ENCODE results near the gene COL6A5.

COL6A5 gene

DNA sequence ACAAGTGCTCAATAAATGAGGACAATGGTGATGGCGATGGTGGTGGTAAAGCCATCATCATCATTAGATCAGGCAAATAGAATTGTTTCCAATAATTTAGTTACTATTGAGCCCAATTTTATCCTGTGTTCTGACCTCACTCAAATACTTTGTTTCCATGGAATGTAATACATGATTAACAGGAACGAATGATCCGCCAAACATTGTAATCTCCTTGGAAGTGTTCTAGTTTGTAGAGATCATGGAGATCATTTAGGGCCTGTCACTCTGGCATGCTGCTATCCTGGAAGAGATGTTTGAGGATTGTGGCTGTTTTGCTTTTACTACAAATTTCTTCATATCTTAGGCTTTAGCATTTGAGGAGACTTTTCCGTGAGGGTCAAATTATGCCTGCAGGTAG, 174.3 kb downstream of the COL6A5 start:
- no peak for DNase-seq (ENCODE audit: low read depth)

DNA sequence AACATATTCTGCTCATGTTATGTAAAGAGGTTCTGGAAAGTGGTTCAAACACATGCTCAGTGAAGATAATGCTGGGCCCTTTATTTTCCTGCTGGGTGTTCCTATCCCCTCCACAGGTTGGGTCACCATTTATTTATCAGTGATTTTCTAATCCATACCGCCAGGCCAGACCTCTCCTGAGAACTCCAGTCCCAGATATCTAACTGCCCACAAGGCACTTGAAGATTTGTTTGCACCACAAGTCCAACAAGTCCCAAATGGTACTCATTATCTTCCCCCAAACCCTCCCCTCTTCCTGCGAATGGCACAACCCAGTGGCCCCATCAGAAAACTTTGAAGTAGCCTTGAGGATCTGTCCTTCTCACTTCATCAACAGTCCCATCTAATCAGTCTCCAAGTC, 176.9 kb downstream of the COL6A5 start:
- DNase-seq (ENCODE audit: low read depth): no peak

DNA sequence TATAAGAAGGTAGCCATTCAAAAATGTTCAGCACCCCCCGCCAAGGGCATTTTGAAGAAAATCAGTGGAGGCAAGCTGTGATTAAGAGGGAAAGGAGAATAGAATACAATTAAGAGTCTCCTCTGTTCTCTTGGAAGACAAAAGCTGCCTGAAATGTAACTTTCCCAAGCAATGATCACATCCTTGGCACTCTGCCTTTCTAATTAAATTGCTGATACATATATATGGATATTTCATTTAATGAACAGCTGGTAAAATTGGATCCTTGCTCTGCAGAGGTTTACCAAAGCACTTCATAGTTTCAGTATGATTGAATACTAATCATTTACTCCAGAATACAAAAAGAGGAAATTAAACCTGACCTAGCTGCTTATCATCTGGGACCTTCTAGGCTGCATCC, 182.0 kb downstream of the COL6A5 start:
- no peak for DNase-seq (ENCODE audit: low read depth)

DNA sequence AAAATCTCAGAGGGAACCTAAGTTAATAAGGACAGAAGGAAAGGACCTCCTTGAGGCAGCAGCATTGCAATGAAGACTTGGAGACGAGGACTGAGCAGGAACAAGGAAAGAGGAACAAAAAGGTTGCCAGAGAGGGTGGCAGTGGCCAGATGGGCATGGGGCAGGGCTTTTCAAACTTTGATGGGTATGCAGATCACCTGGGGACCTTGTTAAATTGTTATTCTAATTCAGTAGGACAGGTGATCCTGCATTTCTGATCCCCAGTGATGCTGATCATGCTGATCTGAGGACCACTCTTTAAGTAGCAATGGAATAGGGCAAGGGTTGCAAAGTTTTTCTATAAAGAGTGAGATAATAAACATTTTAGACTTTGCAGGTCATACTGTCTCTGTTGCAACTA, 182.6 kb downstream of the COL6A5 start:
- no peak for DNase-seq (ENCODE audit: low read depth)

DNA sequence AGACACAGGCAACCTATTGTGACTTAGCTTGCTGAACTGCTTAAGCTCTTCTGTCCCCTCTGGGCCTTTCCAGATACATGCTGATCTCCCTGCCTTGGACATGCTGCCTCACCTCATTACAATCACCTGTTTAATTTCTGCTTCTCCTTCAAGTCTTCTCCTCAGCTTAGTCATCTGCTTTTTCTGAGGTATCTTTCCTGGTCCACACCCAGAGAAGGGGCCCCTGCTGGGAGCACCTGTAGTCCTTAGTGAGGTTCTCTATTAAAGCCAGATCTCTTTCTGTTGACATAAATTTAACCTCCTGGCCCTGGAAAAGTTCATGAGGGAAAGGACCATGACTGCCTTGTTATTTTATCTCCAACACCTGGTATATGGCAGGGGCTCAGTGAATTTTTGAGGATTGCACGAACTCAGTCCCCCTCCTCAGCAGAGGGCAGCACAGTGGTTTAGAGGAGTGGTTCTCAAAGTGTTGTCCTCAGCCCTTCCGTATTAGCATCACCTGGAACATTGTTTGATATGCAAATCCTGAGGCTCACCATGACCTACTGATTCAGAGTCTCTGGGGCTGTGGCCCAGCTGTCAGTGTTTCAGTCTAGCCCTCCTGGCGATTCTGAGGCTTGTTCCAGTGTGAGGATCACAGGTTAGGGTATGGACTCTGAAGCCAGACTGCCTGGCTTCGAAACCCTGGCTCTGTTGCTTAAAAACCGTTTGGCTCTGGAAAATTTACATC, 184.2 kb downstream of the COL6A5 start:
- DNase-seq (ENCODE audit: low read depth): no peak

DNA sequence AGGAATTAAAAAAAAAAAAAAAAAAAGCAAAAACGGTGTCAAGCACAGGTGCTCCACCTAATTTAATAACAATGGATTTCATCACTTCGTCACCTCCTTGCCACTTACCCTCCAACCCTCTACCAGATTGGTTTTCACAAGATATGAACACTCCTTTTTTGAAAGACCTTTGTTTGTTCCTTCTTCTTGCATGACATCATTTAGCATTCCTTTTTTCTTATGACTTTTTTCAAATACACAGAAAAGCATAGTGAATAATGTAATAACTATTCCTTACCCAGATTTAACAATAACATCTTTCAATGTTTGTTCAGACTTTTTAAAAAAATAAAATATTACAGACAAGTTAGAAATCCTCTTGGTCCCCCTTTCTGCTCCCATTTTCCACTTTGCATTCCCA, 187.8 kb downstream of the COL6A5 start:
- DNase-seq (ENCODE audit: low read depth): no peak

Measured in activated T-cell treated with anti-CD3 and anti-CD28 coated beads for 1 hour (primary cell).